Natural killer cell (primary cell): ENCODE measurements around the gene SULT1C3. TPM values are rescaled to one million over a fixed set of nuclear protein-coding genes. Genes with fewer than 3 reads are reported as not detected.

Source experiments
- ATAC-seq, 3 donors: fragments of 150-1000 bp in 2 of 3; fragments of 200-7000 bp in 1 of 3; cut with Tn5 transposase; 1 replicate in 1 of 3; 2 replicates in 2 of 3; pipeline ENCODE4 v1.10.0; 2021; ENCODE audit warnings: mild to moderate bottlenecking in 2 of 3, moderate library complexity in 2 of 3
- DNase-seq, 2 donors: peaks; one replicate each; pipeline versions ENCODE4 v3.0.0 to v3.0.0-alpha.2; 2013 to 2021; ENCODE audit warnings: mixed read lengths in 1 of 2
- H3K27ac ChIP-seq: one replicate; pipeline ENCODE4 v1.5.1; 2013; ENCODE audit warnings: mild to moderate bottlenecking, low read length
- H3K27me3 ChIP-seq: one replicate; pipeline ENCODE4 v1.6.1; 2013; ENCODE audit warnings: low read length; ENCODE audit not compliant: control insufficient read depth, insufficient read depth
- H3K36me3 ChIP-seq: one replicate; pipeline ENCODE4 v1.6.1; 2013; ENCODE audit warnings: low read length; ENCODE audit not compliant: control insufficient read depth, insufficient read depth
- H3K4me1 ChIP-seq: one replicate; pipeline ENCODE4 v1.6.1; 2013; ENCODE audit warnings: low read length; ENCODE audit not compliant: control insufficient read depth, insufficient read depth
- H3K4me3 ChIP-seq: one replicate; pipeline ENCODE4 v1.5.1; 2013; ENCODE audit warnings: low read length
- H3K9me3 ChIP-seq: one replicate; pipeline ENCODE4 v1.6.1; 2013; ENCODE audit warnings: low read length; ENCODE audit not compliant: control insufficient read depth, insufficient read depth
- H3K27ac Mint-ChIP-seq, 2 donors: one replicate each; pipeline ENCODE4 v1.8.0; 2022; ENCODE audit warnings: mild to moderate bottlenecking in 2 of 2, mixed read lengths in 2 of 2, moderate library complexity in 1 of 2
- H3K27me3 Mint-ChIP-seq, 2 donors: one replicate each; pipeline ENCODE4 v1.8.0; 2022; ENCODE audit warnings: low read depth in 2 of 2, mixed read lengths in 2 of 2
- H3K36me3 Mint-ChIP-seq: one replicate; pipeline ENCODE4 v1.8.0; 2022; ENCODE audit warnings: mixed read lengths
- H3K4me1 Mint-ChIP-seq, 2 donors: one replicate each; pipeline ENCODE4 v1.8.0; 2022; ENCODE audit warnings: mixed read lengths in 2 of 2
- H3K4me3 Mint-ChIP-seq: one replicate; pipeline ENCODE4 v1.8.0; 2022; ENCODE audit warnings: mild to moderate bottlenecking, moderate library complexity, mixed read lengths
- H3K9me3 Mint-ChIP-seq, 2 donors: one replicate each; pipeline ENCODE4 v1.8.0; 2022; ENCODE audit warnings: mixed read lengths in 2 of 2
- intact Hi-C: fragments of 100-400 bp; cut with micrococcal nuclease; formaldehyde crosslinking; loops from one replicate; pipeline ENCODE4 v1.14.2; 2022
- total RNA-seq, 4 donors: library from RNA; stranded (reverse); fragments of 120-200 nt in 1 of 4; gene quantifications; one replicate each; pipeline versions ENCODE4 v1.2.3 to v1.2.4, GENCODE V29; 2013 to 2022
- TF ChIP-seq, protein P1 (sequence below): fragments of 200-600 bp; IDR thresholded peaks from one replicate; pipeline ENCODE4 v1.8.0; 2022; ENCODE audit warnings: antibody characterized with exemption

SULT1C3 gene
- total RNA-seq, 3 donors from 2014 or later (not counting 1 experiment from before 2014, with no cell fraction given) = not detected

DNA sequence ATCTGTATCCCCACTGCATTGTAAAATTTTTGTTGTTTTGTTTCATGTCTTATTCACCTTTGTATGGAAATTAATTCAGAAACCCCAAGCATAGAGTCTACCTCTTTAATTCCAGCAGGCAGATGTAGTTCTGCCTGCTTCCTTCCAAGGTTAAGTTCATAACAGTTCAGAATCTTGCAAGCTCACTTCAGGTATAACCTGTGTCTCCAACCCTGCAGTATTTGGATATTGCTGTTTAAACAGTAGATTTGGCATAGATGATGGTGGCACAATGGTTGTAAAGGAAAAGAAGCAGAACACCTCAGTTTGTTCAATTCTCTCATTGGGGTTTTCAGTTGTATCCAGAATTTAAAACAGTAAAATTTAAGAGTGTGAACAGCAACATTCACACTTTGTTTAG is 70.1 kb downstream of the SULT1C3 start:
- H3K4me3 Mint-ChIP-seq = no peak overlapping the region
- Histone ChIP-seq H3K4me3 (no peak overlapping the region), H3K4me1 (no peaks in the 10 kb centered on the region), H3K27me3 (no peaks in the 10 kb centered on the region), H3K27ac (no peak overlapping the region), H3K36me3 (no peaks in the 10 kb centered on the region), H3K9me3 (no peaks in the 10 kb centered on the region)
- H3K36me3 Mint-ChIP-seq = no peaks in the 10 kb centered on the region
- no peaks in the 10 kb centered on the region for H3K9me3 Mint-ChIP-seq
- TF ChIP-seq, protein P1, sequence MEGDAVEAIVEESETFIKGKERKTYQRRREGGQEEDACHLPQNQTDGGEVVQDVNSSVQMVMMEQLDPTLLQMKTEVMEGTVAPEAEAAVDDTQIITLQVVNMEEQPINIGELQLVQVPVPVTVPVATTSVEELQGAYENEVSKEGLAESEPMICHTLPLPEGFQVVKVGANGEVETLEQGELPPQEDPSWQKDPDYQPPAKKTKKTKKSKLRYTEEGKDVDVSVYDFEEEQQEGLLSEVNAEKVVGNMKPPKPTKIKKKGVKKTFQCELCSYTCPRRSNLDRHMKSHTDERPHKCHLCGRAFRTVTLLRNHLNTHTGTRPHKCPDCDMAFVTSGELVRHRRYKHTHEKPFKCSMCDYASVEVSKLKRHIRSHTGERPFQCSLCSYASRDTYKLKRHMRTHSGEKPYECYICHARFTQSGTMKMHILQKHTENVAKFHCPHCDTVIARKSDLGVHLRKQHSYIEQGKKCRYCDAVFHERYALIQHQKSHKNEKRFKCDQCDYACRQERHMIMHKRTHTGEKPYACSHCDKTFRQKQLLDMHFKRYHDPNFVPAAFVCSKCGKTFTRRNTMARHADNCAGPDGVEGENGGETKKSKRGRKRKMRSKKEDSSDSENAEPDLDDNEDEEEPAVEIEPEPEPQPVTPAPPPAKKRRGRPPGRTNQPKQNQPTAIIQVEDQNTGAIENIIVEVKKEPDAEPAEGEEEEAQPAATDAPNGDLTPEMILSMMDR = no peak
- intact Hi-C loops = no loop called here
- H3K4me1 Mint-ChIP-seq = no peaks in the 10 kb centered on the region
- ATAC-seq = no peak
- DNase-seq = no peak
- peaks cover 0 to 3% of the 10 kb centered on the region in 2 donors for H3K27me3 Mint-ChIP-seq
- H3K27ac Mint-ChIP-seq = no peak overlapping the region

Other genes with a start within 250 kb of the SULT1C3 start
- not detected for gene SULT1C2, start 48.9 kb downstream of the SULT1C3 start, total RNA-seq
- gene SULT1C4, start 138.0 kb downstream of the SULT1C3 start, total RNA-seq = not detected
- 100 to 1,000 TPM in 1 of 3 donors, 10 to 100 TPM in 2; 84.8 to 110 (median 89.6) TPM for gene GCC2, start 209.2 kb downstream of the SULT1C3 start, total RNA-seq